NT2/D1 (cell line): ENCODE measurements around the gene RGS16.

Experiments used
- SUZ12 ChIP-seq: IDR thresholded peaks from 2 replicates; pipeline ENCODE4 v1.6.1; 2011; ENCODE audit not compliant: insufficient read length, insufficient read depth; ENCODE audit errors: extremely low read depth
- YY1 ChIP-seq: IDR thresholded peaks from 2 replicates; pipeline ENCODE4 v1.6.1; 2011; ENCODE audit not compliant: insufficient read length, insufficient read depth
- ZNF274 ChIP-seq: IDR thresholded peaks from 2 replicates; pipeline ENCODE4 v1.6.1; 2011; ENCODE audit warnings: mild to moderate bottlenecking, low read depth, low read length

- TF ChIP-seq ZNF274 (no peak), SUZ12 (no peak), YY1 (no peak)
These were observed 28.5 kb downstream of the RGS16 start for GRCh38 chr1:182575540-182576149.
